ENCODE data around the gene RAB3GAP2.

GRCh38 chr1:220188538-220188937 lies 83.7 kb downstream of the RAB3GAP2 start:
- TF ChIP-seq EZH2 (IDR thresholded peaks at IDR 0.05; ENCODE audit: insufficient read depth, poor library complexity, severe bottlenecking) (no peak), EZH2phosphoT487 (IDR thresholded peaks at IDR 0.05; ENCODE audit: insufficient read depth, low read depth) (no peak)

Measured in GM23248 (cell line).